Stomach (tissue), 4 donors: ENCODE measurements around the gene RGL3.

Experiments used
- CTCF ChIP-seq, 7 experiments: fragments of 450-650 bp in 4 of 7; fragments of 200-600 bp in 3 of 7; sonication (generic) in 3 of 7; IDR thresholded peaks; one replicate each; pipeline ENCODE4 v1.5.1; 2016 to 2019; ENCODE audit warnings: antibody characterized with exemption in 7 of 7, control low read depth in 2 of 7, mild to moderate bottlenecking in 1 of 7
- POLR2A ChIP-seq, 4 donors: fragments of 450-650 bp; IDR thresholded peaks; one replicate each; pipeline ENCODE4 v1.6.1; 2016; ENCODE audit warnings: antibody characterized with exemption in 4 of 4, control low read depth in 2 of 4, mild to moderate bottlenecking in 1 of 4, moderate library complexity in 1 of 4

- TF ChIP-seq CTCF (IDR thresholded peaks at IDR 0.05): no peak
- TF ChIP-seq POLR2A (IDR thresholded peaks at IDR 0.05): no peak
Observed at GRCh38 chr19:11448410-11448809, 29.3 kb upstream of the RGL3 start.
